Measurements from ENCODE around the gene KCNRG. TPM values are rescaled to one million over a fixed set of nuclear protein-coding genes. Genes with fewer than 3 reads are reported as not detected.
A peak's percentile ranks its signal among the peaks of the same experiment; 100 is the strongest.

KCNRG gene
- total and polyA plus RNA-seq, 5 donors: 0.27 to 0.45 (median 0.36) TPM

GRCh38 chr13:50011461-50011860 is 3.8 kb upstream of the KCNRG start:
- Histone ChIP-seq H3K27me3 (ENCODE audit: control insufficient read depth, insufficient read depth) (no peaks in the 10 kb centered on the region), H3K4me3 (ENCODE audit: low read length) (no peak overlapping the region), H3K9me3 (ENCODE audit: control insufficient read depth, low read length) (no peaks in the 10 kb centered on the region), H3K27ac (ENCODE audit: low read length) (no peak overlapping the region), H3K4me1 (ENCODE audit: control insufficient read depth, insufficient read depth, low read length) (peaks cover 1% of the 10 kb centered on the region)
- intact Hi-C loops (cut with DNase I): no loop called here
- ATAC-seq: no peak
- DNase-seq: no peak
- 88% methylated on average over 1 of the region's 1 CpG for WGBS

- no peaks in the 10 kb centered on the region for H3K9me3 ChIP-seq (ENCODE audit: control insufficient read depth, low read length)
- H3K27me3 ChIP-seq (ENCODE audit: control insufficient read depth, insufficient read depth): no peaks in the 10 kb centered on the region
- peaks cover 1% of the 10 kb centered on the region for H3K4me1 ChIP-seq (ENCODE audit: control insufficient read depth, insufficient read depth, low read length)
- ATAC-seq (no peak), DNase-seq (no peak)
- intact Hi-C loops (cut with DNase I): no loop called here
- no peak overlapping the region for H3K4me3 ChIP-seq (ENCODE audit: low read length)
- 94% methylated on average over 6 of the region's 6 CpGs for WGBS
- H3K27ac ChIP-seq (ENCODE audit: low read length): no peak overlapping the region
Observed at GRCh38 chr13:50012396-50013169, 2.7 kb upstream of the KCNRG start.

GRCh38 chr13:50014386-50014785 is 858 bp upstream of the KCNRG start:
- Histone ChIP-seq H3K9me3 (ENCODE audit: control insufficient read depth, low read length) (no peaks in the 10 kb centered on the region), H3K4me1 (ENCODE audit: control insufficient read depth, insufficient read depth, low read length) (peaks cover 1% of the 10 kb centered on the region), H3K27me3 (ENCODE audit: control insufficient read depth, insufficient read depth) (no peaks in the 10 kb centered on the region), H3K27ac (ENCODE audit: low read length) (no peak overlapping the region), H3K4me3 (ENCODE audit: low read length) (no peak overlapping the region)
- 72% methylated on average over 1 of the region's 1 CpG for WGBS
- intact Hi-C loops (cut with DNase I): no loop called here
- DNase-seq (no peak), ATAC-seq (no peak)

GRCh38 chr13:50015750-50016149 is 506 bp downstream of the KCNRG start:
- ATAC-seq (peak in 1 of 2 donors; percentile 43), DNase-seq (peak in 1 of 3 donors; percentile 10)
- WGBS: 71% methylated on average over 4 of the region's 4 CpGs
- Histone ChIP-seq H3K9me3 (ENCODE audit: control insufficient read depth, low read length) (no peaks in the 10 kb centered on the region), H3K4me3 (ENCODE audit: low read length) (no peak overlapping the region), H3K27ac (ENCODE audit: low read length) (no peak overlapping the region), H3K4me1 (ENCODE audit: control insufficient read depth, insufficient read depth, low read length) (peaks cover 1% of the 10 kb centered on the region), H3K27me3 (ENCODE audit: control insufficient read depth, insufficient read depth) (no peaks in the 10 kb centered on the region)
- intact Hi-C loops (cut with DNase I): no loop called here

- 39% methylated on average over 2 of the region's 2 CpGs for WGBS
- no peaks in the 10 kb centered on the region for H3K27me3 ChIP-seq (ENCODE audit: control insufficient read depth, insufficient read depth)
Observed at GRCh38 chr13:50016444-50016843, 1.2 kb downstream of the KCNRG start.

GRCh38 chr13:50017819-50018218 is 2.6 kb downstream of the KCNRG start:
- DNase-seq (no peak), ATAC-seq (peak; percentile 39 to 49)
- H3K9me3 ChIP-seq (ENCODE audit: control insufficient read depth, low read length): no peaks in the 10 kb centered on the region
- no peaks in the 10 kb centered on the region for H3K27me3 ChIP-seq (ENCODE audit: control insufficient read depth, insufficient read depth)
- H3K27ac ChIP-seq (ENCODE audit: low read length): no peak overlapping the region
- no peak overlapping the region for H3K4me3 ChIP-seq (ENCODE audit: low read length)
- H3K4me1 ChIP-seq (ENCODE audit: control insufficient read depth, insufficient read depth, low read length): no peaks in the 10 kb centered on the region
- intact Hi-C loops (cut with DNase I): no loop called here

More at GRCh38 chr13:50016444-50016843, 1.2 kb downstream of the KCNRG start:
- Histone ChIP-seq H3K4me1 (ENCODE audit: control insufficient read depth, insufficient read depth, low read length) (peaks cover 1% of the 10 kb centered on the region), H3K9me3 (ENCODE audit: control insufficient read depth, low read length) (no peaks in the 10 kb centered on the region), H3K27ac (ENCODE audit: low read length) (no peak overlapping the region), H3K4me3 (ENCODE audit: low read length) (no peak overlapping the region)
- intact Hi-C loops (cut with DNase I): no loop called here
- peak in 1 of 2 donors; percentile 73 for ATAC-seq
- no peak for DNase-seq

GRCh38 chr13:50025436-50025835 is 10.2 kb downstream of the KCNRG start:
- intact Hi-C loops (cut with DNase I): no loop called here
- no peak overlapping the region for H3K4me3 ChIP-seq (ENCODE audit: low read length)
- 46% methylated on average over 1 of the region's 1 CpG for WGBS
- H3K27me3 ChIP-seq (ENCODE audit: control insufficient read depth, insufficient read depth): no peaks in the 10 kb centered on the region
- DNase-seq: no peak
- no peak for ATAC-seq
- no peak overlapping the region for H3K27ac ChIP-seq (ENCODE audit: low read length)
- no peaks in the 10 kb centered on the region for H3K9me3 ChIP-seq (ENCODE audit: control insufficient read depth, low read length)
- no peaks in the 10 kb centered on the region for H3K4me1 ChIP-seq (ENCODE audit: control insufficient read depth, insufficient read depth, low read length)

- Histone ChIP-seq H3K4me1 (ENCODE audit: control insufficient read depth, insufficient read depth, low read length) (no peaks in the 10 kb centered on the region), H3K27ac (ENCODE audit: low read length) (no peak overlapping the region), H3K4me3 (ENCODE audit: low read length) (no peak overlapping the region), H3K27me3 (ENCODE audit: control insufficient read depth, insufficient read depth) (no peaks in the 10 kb centered on the region), H3K9me3 (ENCODE audit: control insufficient read depth, low read length) (no peaks in the 10 kb centered on the region)
- 75% methylated on average over 2 of the region's 2 CpGs for WGBS
- no peak for ATAC-seq
- intact Hi-C loops (cut with DNase I): no loop called here
- DNase-seq: no peak
Observed at GRCh38 chr13:50026788-50027473, 11.7 kb downstream of the KCNRG start.

GRCh38 chr13:50030315-50030714 is 15.1 kb downstream of the KCNRG start:
- no peak for ATAC-seq
- Histone ChIP-seq H3K4me1 (ENCODE audit: control insufficient read depth, insufficient read depth, low read length) (no peaks in the 10 kb centered on the region), H3K27me3 (ENCODE audit: control insufficient read depth, insufficient read depth) (no peaks in the 10 kb centered on the region), H3K27ac (ENCODE audit: low read length) (no peak overlapping the region), H3K9me3 (ENCODE audit: control insufficient read depth, low read length) (no peaks in the 10 kb centered on the region), H3K4me3 (ENCODE audit: low read length) (no peak overlapping the region)
- WGBS: 93% methylated on average over 3 of the region's 3 CpGs
- DNase-seq: no peak
- intact Hi-C loops (cut with DNase I): no loop called here

GRCh38 chr13:50033725-50034124 is 18.5 kb downstream of the KCNRG start:
- H3K9me3 ChIP-seq (ENCODE audit: control insufficient read depth, low read length): no peaks in the 10 kb centered on the region
- H3K4me1 ChIP-seq (ENCODE audit: control insufficient read depth, insufficient read depth, low read length): no peaks in the 10 kb centered on the region
- no peak for ATAC-seq
- DNase-seq: no peak
- no peak overlapping the region for H3K4me3 ChIP-seq (ENCODE audit: low read length)
- no peaks in the 10 kb centered on the region for H3K27me3 ChIP-seq (ENCODE audit: control insufficient read depth, insufficient read depth)
- no peak overlapping the region for H3K27ac ChIP-seq (ENCODE audit: low read length)
- intact Hi-C loops (cut with DNase I): no loop called here

- Histone ChIP-seq H3K27ac (ENCODE audit: low read length) (no peak overlapping the region), H3K4me3 (ENCODE audit: low read length) (no peak overlapping the region), H3K27me3 (ENCODE audit: control insufficient read depth, insufficient read depth) (no peaks in the 10 kb centered on the region), H3K4me1 (ENCODE audit: control insufficient read depth, insufficient read depth, low read length) (peaks cover 2% of the 10 kb centered on the region), H3K9me3 (ENCODE audit: control insufficient read depth, low read length) (no peaks in the 10 kb centered on the region)
- ATAC-seq (no peak), DNase-seq (no peak)
- intact Hi-C loops (cut with DNase I): no loop called here
Observed at GRCh38 chr13:50037788-50038187, 22.5 kb downstream of the KCNRG start.
